Measurements from ENCODE around the gene ZMYM4. TPM values are rescaled to one million over a fixed set of nuclear protein-coding genes. Genes with fewer than 3 reads are reported as not detected.

ZMYM4 gene
- total RNA-seq, 1 donor from 2014 or later: 38.9 TPM

DNA sequence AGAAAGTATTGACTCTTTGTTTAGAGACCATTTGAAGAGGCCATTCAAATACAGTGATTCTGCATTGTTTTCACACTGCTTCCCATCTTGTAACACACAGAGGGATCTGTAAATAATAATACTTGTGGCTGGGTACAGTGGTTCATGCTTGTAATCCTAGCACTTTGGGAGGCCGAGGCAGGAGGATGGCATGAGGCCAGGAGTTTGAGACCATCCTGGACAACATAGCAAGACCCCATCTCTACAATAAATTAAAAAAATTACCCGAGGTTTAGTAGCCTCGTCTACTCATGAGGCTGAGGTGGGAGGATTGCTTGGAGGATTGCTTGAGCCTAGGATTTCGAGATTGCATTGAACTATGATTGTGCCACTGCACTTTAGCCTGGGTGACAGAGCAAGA lies 5.7 kb downstream of the ZMYM4 start:
- no peak for DNase-seq (ENCODE audit: extremely low read depth, low read depth, low spot score)

DNA sequence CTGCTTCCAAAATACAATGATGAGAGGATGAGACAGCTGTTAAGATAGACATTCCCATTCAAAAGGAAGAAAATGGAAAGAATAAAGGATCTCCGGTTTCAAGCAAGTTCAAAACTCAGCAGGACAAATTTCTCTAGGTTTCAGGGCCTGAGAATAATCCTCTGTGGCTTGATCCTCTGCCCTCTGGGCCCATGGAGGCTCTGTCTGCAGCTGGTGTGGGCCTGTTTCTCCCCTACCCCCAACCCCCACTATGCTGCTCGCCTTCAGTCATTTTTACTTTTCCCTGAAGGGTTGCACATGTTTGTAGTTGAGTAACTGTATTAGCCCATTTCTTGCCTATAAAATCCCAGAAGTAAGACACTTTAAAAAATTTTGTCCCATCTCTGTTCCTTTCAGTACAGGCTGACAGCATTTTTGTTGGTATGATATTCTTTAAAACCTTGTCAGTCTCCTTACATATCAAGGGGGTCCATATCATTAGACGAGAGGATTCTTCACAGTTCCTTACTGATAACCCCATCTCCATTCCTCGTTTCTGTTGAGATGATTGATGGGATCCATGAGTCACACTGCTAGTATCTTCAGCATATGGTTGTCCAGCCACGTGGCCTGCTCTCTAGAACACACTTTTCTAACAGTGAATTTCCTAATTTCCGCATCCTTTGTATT lies 10.5 kb downstream of the ZMYM4 start:
- DNase-seq (ENCODE audit: extremely low read depth, low read depth, low spot score): no peak

DNA sequence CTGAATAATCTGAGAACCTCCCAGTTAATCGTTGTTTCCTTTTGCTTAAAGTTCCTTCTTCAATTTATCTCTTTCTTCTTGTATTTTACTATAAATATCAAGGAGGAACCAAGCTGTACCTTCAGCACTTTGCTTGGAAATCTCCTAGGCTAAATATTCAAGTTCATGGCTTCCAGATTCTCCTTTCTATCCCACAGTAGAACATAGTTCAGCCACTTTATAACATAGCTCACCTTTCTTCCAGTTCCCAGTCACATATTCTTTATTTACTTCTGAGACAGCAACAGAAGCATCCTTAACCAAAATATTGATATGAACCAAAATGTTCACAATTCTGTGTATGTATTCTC lies 11.0 kb downstream of the ZMYM4 start:
- DNase-seq (ENCODE audit: extremely low read depth, low read depth, low spot score): no peak

DNA sequence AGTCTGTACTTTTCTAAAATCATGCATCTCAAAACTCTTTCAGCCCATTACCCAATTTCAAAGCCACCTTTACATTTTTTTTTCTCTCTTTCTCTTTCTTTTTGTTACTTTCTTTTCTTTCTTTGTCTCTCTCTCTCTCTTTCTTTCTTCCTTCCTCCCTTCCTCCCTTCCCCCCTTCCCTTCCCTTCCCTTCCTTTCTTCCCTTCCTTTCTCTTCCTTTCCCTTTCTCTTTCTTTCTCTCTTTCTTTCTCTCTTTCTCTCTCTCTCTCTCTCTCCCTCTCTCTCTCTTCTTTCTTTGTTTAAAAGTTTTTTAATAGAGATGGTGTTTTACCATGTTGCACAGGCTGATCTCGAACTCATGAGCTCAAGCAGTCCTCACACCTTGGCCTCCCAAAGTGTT lies 11.5 kb downstream of the ZMYM4 start:
- no peak for DNase-seq (ENCODE audit: extremely low read depth, low read depth, low spot score)

DNA sequence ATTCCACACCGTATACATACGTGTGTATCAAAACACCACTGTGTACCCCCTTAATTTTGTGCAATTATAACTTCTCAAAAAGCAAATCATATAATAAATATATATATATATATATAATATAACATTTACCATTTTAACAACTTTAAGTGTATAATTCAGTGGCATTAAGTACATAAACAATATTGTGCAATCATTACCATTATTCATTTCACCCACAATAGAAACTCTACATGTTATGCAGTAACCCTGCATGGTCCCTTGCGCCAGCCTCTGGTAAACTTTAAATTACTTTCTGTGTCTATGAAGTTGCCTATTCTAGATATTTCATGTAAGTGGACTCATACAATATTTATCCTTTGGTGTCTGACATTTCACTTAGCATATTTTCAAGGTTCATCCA lies 13.1 kb downstream of the ZMYM4 start:
- no peak for DNase-seq (ENCODE audit: extremely low read depth, low read depth, low spot score)

DNA sequence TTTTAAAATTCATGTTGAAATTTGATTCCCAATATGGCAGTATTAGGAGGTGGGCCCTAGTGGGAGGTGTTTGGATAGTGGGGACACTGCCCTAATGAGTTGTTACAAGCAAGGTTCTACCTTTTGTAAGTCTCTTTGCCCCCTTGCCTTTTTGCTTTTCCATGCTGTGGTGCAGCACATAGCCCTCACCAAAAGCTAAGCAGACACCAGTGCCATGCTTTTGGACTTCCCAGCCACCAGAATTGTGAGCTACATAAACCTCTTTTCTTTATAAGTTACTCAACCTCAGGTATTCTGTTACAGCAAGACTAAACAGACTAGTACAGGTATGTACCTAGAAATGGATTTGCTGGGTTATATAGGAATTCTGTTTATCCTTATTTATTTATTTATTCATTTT lies 13.7 kb downstream of the ZMYM4 start:
- no peak for DNase-seq (ENCODE audit: extremely low read depth, low read depth, low spot score)

DNA sequence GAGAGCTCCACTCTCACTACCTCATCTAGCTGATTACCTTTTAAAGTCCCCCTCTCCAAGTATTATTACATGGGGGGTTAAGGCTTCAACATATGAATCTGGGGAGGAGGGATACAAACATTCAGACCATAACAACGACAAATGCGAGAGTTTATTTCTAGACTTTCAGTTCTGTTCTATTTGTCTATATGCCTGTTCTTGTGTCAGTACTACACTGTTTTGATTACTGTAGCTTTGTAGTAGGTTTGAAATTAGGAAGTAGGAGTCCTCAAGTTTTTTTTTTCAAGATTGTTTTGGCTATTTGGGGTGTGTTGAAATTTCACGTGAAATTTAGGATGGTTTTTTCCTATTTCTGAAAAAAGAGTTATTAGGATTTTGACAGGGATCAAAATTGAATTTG lies 16.3 kb downstream of the ZMYM4 start:
- DNase-seq (ENCODE audit: extremely low read depth, low read depth, low spot score): no peak

DNA sequence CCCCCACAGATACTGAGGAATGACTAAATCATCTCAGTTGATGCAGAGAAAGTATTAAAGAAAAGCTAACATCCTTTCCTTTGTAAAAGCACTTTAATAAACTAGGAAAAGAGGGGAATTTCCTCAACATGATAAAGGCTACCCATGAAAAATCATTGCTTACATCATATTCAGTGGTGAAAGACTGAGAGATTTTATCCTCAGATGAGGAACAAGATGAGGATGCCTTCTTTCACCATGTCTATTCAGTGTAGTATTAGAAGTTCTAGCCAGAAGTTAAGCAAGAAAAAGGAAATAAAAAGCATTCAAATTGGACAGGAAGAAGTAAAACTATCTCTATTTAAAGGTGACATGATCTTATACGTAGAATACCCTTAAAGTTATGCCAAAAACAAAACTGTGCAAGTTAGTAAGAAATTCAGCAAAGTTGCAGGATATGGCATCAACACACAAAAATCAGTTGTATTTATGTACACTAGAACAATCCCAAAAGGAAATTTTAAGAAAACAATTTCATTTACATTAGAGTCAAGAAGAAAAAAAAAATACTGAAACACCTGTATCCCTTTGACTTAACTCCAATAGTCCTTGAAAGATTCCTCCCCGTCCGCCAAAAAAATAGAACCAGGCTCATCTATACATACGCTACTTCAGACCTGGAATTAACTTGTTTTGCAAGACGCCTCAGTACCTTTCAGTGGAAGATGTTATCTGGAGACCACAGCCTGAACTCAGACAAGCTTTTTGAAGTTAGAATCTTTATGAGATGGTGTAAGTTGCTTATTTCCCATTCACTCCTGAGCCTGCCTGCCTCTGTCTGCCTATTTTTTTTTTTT lies 17.5 kb downstream of the ZMYM4 start:
- DNase-seq (ENCODE audit: extremely low read depth, low read depth, low spot score): no peak

DNA sequence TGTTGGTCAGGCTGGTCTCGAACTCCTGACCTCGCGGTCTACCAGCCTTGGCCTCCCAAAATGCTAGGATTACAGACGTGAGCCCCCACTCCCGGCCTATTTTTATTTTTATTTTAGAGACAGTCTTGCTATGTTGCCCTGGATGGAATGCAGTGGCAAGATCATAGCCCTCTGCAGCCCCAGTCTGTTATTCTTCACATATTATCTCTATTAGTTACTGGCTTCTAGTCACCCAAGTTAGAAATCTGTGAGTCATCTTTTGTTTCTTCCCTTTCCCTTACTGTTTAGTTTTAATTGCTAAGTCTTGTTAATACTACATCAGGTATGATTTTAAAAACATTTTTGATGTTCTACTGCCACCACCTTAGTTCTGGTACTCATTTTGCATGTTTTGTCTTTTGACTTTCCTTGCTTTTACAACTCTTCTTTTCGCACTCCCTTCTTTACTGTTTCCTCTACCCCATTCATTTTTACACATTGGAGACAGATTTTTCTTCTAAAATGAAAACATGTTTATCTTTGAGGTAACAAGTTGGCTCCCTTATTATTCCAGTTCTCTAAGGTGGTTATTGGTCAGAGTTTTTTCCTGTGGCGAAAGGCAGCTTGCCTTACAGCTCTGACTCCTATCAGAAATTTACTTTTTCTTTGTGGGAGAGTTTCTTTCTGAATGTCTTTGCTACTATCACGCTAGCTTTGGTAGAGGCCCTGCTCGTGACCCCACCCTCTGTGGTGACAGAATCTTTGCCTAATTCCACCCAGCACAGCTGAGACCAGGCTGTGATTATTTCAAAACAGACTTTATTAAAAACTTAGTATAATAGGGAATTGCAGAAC lies 19.5 kb downstream of the ZMYM4 start:
- no peak for DNase-seq (ENCODE audit: extremely low read depth, low read depth, low spot score)

DNA sequence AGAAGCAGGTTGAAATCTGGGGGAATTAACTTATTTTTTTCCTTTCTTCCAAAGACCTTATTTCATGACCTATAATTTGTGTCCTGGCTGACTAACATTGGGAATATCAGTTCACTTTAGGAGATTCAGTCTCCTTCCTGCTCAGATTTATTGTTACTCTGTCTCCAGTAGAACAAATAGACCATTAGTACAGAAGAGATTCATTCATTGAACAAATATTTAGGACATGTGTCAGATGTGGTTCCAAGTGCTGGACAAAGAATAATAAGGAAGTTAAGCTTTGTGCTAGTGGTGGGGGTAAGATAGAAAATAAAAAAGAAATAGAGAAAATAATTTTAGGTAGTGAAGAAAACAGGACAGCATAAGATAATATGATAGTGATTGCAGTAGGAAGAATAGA lies 20.3 kb downstream of the ZMYM4 start:
- DNase-seq (ENCODE audit: extremely low read depth, low read depth, low spot score): no peak

DNA sequence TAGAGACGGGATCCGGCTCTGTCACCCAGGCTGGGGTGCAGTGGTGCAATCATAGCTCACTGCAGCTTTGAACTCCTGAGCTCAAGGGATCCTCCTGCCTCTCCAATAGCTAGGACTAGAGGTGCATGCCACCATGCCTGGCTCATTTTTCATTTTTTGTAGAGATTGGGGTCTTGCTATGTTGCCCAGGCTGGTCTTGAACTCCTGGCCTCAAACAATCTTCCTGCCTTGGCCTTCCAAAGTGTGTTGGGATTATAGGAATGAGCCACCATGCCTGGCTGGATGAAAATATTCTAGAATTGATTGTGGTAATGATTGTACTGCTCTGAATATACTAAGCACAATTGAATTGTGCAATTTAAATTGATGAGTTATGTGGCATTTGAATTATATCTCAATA lies 21.9 kb downstream of the ZMYM4 start:
- DNase-seq (ENCODE audit: extremely low read depth, low read depth, low spot score): no peak

DNA sequence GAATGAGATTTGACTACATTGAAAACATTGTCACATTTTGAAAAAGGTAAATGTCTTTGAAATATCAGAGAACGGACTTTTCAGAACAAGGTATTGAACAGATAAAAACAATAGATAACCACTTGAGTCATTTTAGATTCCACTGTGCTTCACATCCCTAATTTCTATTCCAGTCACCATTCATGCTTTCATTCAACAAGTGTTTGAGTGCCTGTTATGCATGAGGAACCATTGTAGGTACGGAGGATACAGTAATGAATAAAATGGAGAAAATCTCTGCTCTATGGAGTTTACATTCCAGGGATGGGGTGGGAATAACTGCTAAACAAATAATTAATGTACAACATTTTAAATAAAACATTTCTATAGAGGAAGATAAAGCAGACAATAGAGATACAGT lies 26.3 kb downstream of the ZMYM4 start:
- no peak for DNase-seq (ENCODE audit: extremely low read depth, low read depth, low spot score)

DNA sequence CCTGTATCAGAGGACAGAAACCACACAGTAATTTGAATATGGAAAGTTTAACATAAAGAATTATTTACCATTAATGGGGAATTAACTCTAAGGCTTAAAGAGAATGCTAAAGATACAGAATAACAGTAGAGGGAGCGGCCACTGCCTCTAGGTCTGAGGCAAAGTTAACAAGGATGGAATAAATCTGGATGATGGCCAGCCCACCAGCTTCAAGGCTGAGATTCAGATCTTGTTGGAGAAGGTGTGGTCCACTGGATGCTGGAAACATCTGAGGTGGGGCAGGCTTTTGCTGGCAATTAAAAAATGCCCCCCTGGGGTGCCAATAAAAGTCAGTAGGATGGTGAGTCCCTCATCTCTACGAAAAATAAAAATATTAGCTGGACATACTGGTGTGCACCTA lies 29.4 kb downstream of the ZMYM4 start:
- DNase-seq (ENCODE audit: extremely low read depth, low read depth, low spot score): no peak

DNA sequence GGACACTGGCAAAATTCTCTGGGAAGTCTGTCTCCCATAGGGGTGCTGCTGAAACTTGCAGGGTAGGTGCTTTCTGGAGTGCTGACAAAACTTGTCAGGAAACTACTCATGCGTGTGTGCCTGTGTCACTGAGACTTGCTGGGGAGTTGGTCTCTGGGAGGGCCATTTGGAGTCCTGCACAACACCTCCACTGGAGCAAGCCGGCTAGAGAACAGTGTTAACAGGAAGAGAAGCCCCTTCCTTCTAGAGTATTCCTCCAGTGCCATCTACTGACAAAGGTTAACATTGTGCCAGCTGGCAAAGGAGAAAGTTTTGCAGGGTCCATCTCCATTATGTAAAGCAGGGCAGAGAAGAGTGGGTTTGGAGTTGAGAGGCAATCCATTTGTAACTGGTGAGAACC lies 30.0 kb downstream of the ZMYM4 start:
- no peak for DNase-seq (ENCODE audit: extremely low read depth, low read depth, low spot score)

DNA sequence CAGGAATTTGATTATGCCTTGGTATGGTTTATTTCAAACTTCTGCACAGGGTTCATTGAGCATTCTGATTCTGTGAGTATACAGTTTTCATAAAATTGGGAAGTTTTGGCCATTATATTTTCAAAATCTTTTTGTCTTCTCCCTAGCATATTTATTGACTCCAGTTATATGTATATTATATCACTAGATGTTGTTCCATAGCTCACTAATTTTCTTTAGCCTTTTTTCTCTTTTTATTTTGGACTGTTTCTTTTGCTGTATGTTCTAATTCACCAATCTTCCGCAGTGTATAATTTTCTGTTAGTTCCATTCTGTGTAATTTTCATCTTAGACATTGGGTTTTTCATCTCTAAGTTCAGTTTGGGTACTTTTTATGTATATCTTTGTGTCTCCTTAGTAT lies 31.9 kb downstream of the ZMYM4 start:
- DNase-seq (ENCODE audit: extremely low read depth, low read depth, low spot score): no peak

DNA sequence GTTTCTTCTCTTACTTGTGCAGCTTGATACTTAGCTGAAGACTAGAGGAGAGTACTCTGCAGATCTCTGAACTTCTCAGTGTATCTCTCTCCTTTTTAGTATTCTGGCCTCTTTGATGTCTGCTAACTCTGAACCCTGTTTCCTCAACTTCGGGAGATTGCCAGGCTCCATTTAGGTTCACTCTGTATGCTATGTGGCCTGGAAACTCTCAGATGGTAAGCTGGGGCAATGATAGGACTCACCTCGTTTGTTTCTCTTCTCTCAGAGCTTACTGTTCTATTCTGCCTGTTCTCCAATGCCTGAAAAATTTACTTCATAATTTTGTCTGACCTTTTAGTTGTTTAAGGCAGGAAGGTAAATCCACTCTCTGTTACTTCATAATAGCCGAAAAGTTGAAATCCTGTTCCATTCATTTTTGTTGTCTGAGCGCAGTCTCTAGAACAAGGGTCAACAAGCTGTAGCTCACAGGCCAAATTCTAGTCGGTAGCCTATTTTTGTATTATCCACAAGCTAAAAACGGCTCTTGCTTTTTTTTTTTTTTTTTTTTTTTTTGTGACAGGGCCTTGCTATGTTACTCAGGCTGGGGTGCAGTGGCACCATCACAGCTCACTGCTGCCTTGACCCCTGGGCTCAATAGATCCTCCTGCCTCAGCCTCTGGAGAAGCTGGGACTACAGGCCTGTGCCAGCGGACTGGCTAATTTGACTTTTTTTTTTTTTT lies 33.3 kb downstream of the ZMYM4 start:
- no peak for DNase-seq (ENCODE audit: extremely low read depth, low read depth, low spot score)

DNA sequence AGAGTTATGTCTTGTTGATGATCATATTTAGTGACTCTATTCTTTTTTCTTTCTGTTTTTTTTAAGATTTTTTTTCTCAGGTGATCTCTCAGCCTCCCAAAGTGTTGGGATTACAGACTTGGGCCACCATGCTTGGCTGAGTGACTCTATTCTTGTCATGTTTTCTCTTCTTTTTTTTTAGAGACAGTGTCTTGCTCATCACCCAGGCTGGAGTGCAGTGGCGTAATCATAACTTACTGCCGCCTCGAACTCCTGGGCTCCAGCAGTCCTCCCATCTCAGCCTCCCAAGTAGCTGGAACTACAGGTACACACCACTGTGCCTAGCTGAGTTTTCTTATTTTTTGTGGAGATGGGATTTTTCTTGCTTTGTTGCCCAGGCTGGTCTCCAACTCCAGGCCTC lies 36.9 kb downstream of the ZMYM4 start:
- no peak for DNase-seq (ENCODE audit: extremely low read depth, low read depth, low spot score)

DNA sequence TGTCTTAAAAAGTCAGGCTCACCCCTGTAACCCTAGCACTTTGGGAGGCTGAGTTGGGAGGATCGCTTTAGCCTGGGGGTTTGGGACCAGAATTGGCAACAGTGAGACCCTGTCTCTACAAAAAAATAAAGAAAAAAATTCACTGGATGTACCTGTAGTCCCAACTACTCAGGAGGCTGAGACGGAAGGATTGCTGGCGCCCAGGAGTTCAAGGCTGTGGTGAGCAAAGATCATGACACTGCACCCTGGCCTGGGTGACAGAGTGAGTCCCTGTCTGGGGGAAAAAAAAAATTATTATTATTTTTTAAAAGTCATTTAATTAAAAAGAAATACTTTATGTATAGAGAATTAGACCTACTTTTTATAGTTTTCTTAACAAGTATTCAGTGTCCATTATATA lies 47.1 kb downstream of the ZMYM4 start:
- DNase-seq (ENCODE audit: extremely low read depth, low read depth, low spot score): no peak

DNA sequence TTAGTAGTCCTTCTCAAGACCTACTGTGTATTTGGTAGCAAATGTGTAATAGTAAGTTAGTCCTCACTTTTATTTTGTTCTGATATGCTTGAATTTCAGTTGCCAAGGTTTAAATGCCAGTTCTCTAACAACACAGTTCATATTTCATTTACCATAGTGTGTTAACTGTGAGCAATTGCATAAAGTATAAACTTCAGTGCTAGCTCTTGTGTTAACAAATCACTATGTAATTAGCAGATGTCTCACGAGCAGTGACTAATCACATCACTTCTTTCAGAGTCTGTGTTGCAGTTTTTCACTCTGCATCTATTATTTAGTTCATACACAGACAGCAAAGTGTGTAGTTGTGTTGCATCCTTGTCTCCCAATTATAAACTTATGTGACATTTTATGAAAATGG lies 47.8 kb downstream of the ZMYM4 start:
- no peak for DNase-seq (ENCODE audit: extremely low read depth, low read depth, low spot score)

DNA sequence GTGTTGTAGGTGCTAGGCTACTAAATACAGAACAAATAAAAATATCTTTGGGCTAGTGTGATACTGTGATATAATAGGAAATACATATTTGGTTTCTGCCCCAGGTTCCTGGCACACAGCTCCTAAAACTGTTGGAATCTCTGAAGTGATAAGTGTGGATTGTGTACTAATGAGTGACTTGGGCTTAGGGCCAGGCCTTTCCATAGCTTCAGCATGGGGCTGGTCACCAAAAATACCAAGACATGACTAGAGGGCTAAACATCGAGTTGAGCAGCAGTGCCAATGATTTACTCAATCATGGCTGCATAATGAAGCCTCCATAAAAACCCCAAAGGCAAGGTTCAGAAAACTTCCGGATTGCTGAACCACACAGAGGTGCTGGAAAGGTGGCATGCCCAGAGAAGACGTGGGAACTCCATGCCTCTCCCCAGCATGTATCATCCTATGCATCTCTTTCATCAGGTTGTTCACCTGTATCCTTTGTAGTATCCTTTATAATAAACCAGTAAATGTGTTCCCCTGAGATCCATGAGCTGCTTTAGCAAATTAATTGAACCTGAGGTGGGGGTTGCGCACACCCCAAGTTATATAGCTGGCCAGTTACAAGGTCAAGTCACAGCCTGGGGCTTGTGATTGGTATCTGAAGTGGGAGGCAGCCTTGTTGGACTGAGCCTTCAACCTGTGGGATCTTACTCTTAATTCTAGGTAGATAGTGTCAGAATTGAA lies 51.6 kb downstream of the ZMYM4 start:
- DNase-seq (ENCODE audit: extremely low read depth, low read depth, low spot score): no peak
